Measurements from ENCODE around the gene RNF207.

RNF207 gene

GRCh38 chr1:6269720-6270400 is 63.9 kb downstream of the RNF207 start:
- DNase-seq, result no peak

- DNase-seq, result no peak
These were observed 64.5 kb downstream of the RNF207 start for GRCh38 chr1:6270401-6270800.
